Measurements from ENCODE around the gene C18orf63.

GRCh38 chr18:74396171-74397169 lies 80.8 kb downstream of the C18orf63 start:
- TF ChIP-seq CTCF (IDR thresholded peaks at IDR 0.05; ENCODE audit: insufficient read depth, low read length) (no peak), GABPA (IDR thresholded peaks at IDR 0.05; ENCODE audit: low read depth) (no peak), REST (IDR thresholded peaks at IDR 0.05; ENCODE audit: insufficient replicate concordance, low read depth) (no peak)

All from HL-60 (cell line).